ENCODE data around the gene ELK1.
"Not testable (repeated sequence)": the region's sequence is repeated elsewhere in the genome, so short reads cannot be mapped to it uniquely, and the experiment has no call there.

ELK1 gene

GRCh38 chrX:47610511-47610910 is 39.9 kb downstream of the ELK1 start:
- DNase-seq: no peak

- no peak for DNase-seq
Measured at GRCh38 chrX:47608130-47608810, 42.1 kb downstream of the ELK1 start.

- no peak for DNase-seq
Measured at GRCh38 chrX:47607091-47607490, 43.3 kb downstream of the ELK1 start.

GRCh38 chrX:47605024-47605423 is 45.3 kb downstream of the ELK1 start:
- DNase-seq: no peak

GRCh38 chrX:47603125-47603524 is 47.2 kb downstream of the ELK1 start:
- not testable (repeated sequence) for DNase-seq

- DNase-seq: no peak
Measured at GRCh38 chrX:47597222-47597621, 53.1 kb downstream of the ELK1 start.

GRCh38 chrX:47596256-47596655 is 54.1 kb downstream of the ELK1 start:
- no peak for DNase-seq

- DNase-seq: no peak
Measured at GRCh38 chrX:47595716-47596251, 54.6 kb downstream of the ELK1 start.

- DNase-seq: no peak
Measured at GRCh38 chrX:47593522-47593921, 56.8 kb downstream of the ELK1 start.

GRCh38 chrX:47590984-47591383 is 59.4 kb downstream of the ELK1 start:
- DNase-seq: no peak

GRCh38 chrX:47587906-47588735 is 62.2 kb downstream of the ELK1 start:
- DNase-seq: no peak

- DNase-seq: no peak
Measured at GRCh38 chrX:47587091-47587891, 63.1 kb downstream of the ELK1 start.

GRCh38 chrX:47586043-47586787 is 64.1 kb downstream of the ELK1 start:
- DNase-seq: no peak

All from hippocampal formation (tissue), 2 donors.